Stimulated activated memory B cell treated with anti-CD40 and anti-IgM and Interleukin-4, amounts not matched to agents 10 μg/mL and 1 μg/mL and 100 μg/mL, for 72 hours (primary cell): ENCODE results near the gene OR11H7.
"Not testable (repeated sequence)": the region's sequence is repeated elsewhere in the genome, so short reads cannot be mapped to it uniquely, and the experiment has no call there.

Experiments used
- ATAC-seq: fragments of 150-1000 bp; cut with Tn5 transposase; 2 replicates; pipeline ENCODE4 v1.10.0; 2021
- H3K27ac Mint-ChIP-seq: one replicate; pipeline ENCODE4 v1.8.0; 2022; ENCODE audit warnings: mild to moderate bottlenecking, mixed read lengths
- H3K27me3 Mint-ChIP-seq: one replicate; pipeline ENCODE4 v1.8.0; 2022; ENCODE audit warnings: mixed read lengths
- H3K36me3 Mint-ChIP-seq: one replicate; pipeline ENCODE4 v1.8.0; 2022; ENCODE audit warnings: mixed read lengths
- H3K4me1 Mint-ChIP-seq: one replicate; pipeline ENCODE4 v1.8.0; 2022; ENCODE audit warnings: mixed read lengths
- H3K4me3 Mint-ChIP-seq: one replicate; pipeline ENCODE4 v1.8.0; 2022; ENCODE audit warnings: mild to moderate bottlenecking, moderate library complexity, mixed read lengths
- H3K9me3 Mint-ChIP-seq: one replicate; pipeline ENCODE4 v1.8.0; 2022; ENCODE audit warnings: mixed read lengths

OR11H7 gene

DNA sequence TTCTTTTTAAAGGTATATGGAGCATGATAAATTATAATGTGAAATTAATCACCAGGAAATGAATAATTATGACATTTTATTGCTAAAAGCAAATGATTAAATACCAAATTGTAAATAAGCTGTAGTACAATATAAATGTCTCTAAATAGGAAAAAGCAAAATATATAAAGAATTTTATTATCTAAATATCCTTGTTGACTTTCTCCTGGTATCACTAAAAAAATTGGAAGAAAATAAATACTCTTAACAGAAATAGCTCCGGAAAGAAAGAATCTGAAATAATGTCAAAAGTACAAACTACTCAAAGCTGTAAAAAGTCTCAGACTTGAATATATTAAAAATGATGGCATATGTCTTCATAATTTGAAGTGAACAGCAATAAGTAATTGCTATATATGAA lies at the start of gene OR11H7:
OR11H7 (plus strand) TSS at position 301 of the 400 bp plus-strand sequence.
- Mint-ChIP-seq H3K27ac (no peak within 1 kb of the TSS), H3K4me1 (no peaks in the 10 kb centered on the region), H3K4me3 (no peak within 1 kb of the TSS), H3K27me3 (peaks cover 10% of the 10 kb centered on the region), H3K9me3 (peaks cover 6% of the 10 kb centered on the region), H3K36me3 (no peaks in the 10 kb centered on the region)
- ATAC-seq: no peak

DNA sequence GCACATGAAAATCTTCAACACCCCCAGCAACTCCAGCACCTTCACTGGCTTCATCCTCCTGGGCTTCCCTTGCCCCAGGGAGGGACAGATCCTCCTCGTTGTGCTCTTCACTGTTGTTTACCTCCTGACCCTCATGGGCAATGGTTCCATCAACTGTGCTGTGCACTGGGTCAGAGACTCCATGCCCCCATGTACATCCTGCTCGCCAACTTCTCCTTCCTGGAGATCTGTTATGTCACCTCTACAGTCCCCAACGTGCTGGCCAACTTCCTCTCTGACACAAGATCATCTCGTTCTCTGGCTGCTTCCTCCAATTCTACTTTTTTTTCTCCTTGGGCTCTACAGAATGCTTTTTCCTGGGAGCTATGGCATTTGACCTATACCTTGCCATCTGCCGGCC lies 49.6 kb upstream of the OR11H7 start:
- no peak for ATAC-seq
- H3K4me1 Mint-ChIP-seq: peaks cover 6% of the 10 kb centered on the region
- H3K27ac Mint-ChIP-seq: no peak overlapping the region
- H3K9me3 Mint-ChIP-seq: no peaks in the 10 kb centered on the region
- peaks cover 7% of the 10 kb centered on the region for H3K27me3 Mint-ChIP-seq
- no peaks in the 10 kb centered on the region for H3K36me3 Mint-ChIP-seq
- H3K4me3 Mint-ChIP-seq: no peak overlapping the region

DNA sequence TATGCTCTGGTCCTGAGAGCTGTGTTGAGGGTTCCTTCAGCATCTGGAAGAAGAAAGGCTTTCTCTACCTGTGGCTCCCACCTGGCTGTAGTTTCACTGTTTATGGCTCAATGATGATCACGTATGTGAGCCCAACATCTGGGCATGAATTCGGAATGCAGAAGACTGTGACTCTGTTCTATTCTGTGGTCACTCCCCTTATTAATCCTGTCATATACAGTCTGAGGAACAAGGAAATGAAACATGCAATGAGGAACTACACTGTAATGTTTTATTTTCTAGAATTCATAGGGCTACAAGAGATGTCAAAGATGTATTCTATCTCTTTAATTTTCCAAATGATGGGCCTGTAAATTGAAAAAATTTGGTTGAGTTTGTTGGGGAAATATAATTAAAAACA lies 48.9 kb upstream of the OR11H7 start:
- Mint-ChIP-seq H3K36me3 (no peaks in the 10 kb centered on the region), H3K4me3 (no peak overlapping the region)

DNA sequence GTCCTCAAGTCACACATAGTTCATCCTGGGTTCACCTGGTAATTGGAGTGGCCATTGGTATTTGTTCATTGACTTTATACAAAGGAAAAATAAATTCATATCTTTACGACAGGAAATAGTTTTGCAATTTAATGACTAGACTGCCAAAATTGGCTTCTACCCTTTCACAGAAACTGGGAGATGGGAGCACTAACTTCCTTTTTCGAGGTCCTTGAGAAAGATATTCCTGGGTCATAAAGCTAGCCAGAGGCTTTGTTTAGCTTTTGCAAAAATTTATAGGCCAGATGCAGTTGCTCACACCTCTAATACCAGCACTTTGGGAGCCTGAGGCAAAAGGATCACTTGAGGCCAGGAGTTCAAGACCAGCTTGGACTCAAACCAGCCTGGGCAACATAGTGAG lies 48.3 kb upstream of the OR11H7 start:
- Mint-ChIP-seq H3K27ac (no peak overlapping the region), H3K4me1 (peaks cover 6% of the 10 kb centered on the region)

More for the DNA sequence above, 48.9 kb upstream of the OR11H7 start:
- Mint-ChIP-seq H3K27me3 (peaks cover 7% of the 10 kb centered on the region), H3K27ac (no peak overlapping the region), H3K9me3 (no peaks in the 10 kb centered on the region), H3K4me1 (peaks cover 6% of the 10 kb centered on the region)
- no peak for ATAC-seq

DNA sequence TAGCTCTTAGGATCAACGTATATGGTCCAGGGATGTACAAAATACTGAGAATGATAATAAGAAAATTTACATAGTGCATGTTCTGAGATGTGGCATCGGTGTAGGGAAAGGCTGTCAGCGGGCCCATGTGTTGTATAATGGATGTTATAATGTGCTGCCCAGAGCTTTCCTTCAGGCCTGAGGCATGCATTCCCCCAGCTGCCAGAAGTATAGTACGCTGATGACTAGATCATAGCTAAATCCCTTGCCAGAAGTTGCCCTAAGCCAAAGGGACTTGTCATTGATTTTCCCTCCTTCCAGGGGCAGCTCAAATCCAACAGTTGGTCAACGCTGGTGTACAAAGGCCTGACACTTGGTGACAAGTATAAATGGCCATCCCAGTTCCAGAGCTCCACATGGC lies 44.6 kb upstream of the OR11H7 start:
- Mint-ChIP-seq H3K27me3 (peaks cover 29% of the 10 kb centered on the region), H3K4me3 (no peak overlapping the region), H3K9me3 (no peaks in the 10 kb centered on the region), H3K4me1 (peaks cover 6% of the 10 kb centered on the region), H3K36me3 (no peaks in the 10 kb centered on the region), H3K27ac (no peak overlapping the region)
- ATAC-seq: no peak

More for the DNA sequence above, 48.3 kb upstream of the OR11H7 start:
- peaks cover 11% of the 10 kb centered on the region for H3K27me3 Mint-ChIP-seq
- no peak overlapping the region for H3K4me3 Mint-ChIP-seq
- no peak for ATAC-seq
- H3K36me3 Mint-ChIP-seq: no peaks in the 10 kb centered on the region
- no peaks in the 10 kb centered on the region for H3K9me3 Mint-ChIP-seq

DNA sequence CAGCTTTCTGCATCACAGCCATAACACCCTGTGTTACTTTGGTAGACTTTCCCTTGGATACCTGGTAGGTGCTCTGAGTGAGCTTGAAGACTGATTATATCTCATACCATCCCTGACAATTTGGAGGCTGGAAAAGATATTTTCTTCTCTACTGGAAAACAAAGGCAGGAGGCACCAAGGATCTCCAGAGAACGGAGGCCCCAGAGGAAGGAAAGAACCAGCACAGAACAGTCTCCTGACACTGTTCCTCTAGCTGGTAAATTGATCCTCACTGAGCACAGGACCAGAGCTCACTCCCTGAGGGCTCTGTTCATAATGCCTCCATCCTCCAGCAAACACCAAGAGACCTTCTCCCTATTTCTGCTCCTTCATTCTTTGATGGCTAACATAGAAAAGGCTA lies 38.2 kb upstream of the OR11H7 start, which contains the start of gene OR11G2:
OR11G2 (plus strand) TSS at position 301 of the 400 bp plus-strand sequence. CDS start 6,542 bp downstream, outside the sequence.
- no peaks in the 10 kb centered on the region for H3K9me3 Mint-ChIP-seq
- H3K4me1 Mint-ChIP-seq: no peaks in the 10 kb centered on the region
- no peak within 1 kb of the TSS for H3K4me3 Mint-ChIP-seq
- ATAC-seq: peak; percentile 27
- H3K27me3 Mint-ChIP-seq: peaks cover 31% of the 10 kb centered on the region
- H3K27ac Mint-ChIP-seq: no peak within 1 kb of the TSS
- H3K36me3 Mint-ChIP-seq: no peaks in the 10 kb centered on the region

DNA sequence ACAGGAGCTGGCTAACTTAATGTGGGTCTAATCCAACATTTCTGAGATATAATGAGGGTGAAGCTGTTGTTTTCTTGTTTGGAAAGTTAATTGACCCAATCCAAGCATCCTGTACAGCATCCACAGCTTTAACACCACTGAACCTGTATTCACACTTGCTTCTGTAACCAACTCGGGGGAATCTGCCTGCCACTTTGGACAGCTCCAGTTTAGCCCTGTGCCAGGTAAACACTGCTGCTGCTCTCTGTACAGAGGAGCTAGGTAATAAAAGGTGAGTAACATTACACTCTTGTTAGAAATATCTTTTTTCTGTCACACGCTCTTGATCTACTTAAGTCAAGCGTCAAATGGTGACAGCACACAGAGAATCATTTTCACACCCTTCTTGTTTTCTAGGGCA lies 37.4 kb upstream of the OR11H7 start:
- H3K36me3 Mint-ChIP-seq: no peaks in the 10 kb centered on the region
- H3K27me3 Mint-ChIP-seq: peaks cover 29% of the 10 kb centered on the region
- H3K4me3 Mint-ChIP-seq: no peak overlapping the region
- H3K27ac Mint-ChIP-seq: no peak overlapping the region
- H3K9me3 Mint-ChIP-seq: no peaks in the 10 kb centered on the region
- H3K4me1 Mint-ChIP-seq: no peaks in the 10 kb centered on the region
- ATAC-seq: no peak

DNA sequence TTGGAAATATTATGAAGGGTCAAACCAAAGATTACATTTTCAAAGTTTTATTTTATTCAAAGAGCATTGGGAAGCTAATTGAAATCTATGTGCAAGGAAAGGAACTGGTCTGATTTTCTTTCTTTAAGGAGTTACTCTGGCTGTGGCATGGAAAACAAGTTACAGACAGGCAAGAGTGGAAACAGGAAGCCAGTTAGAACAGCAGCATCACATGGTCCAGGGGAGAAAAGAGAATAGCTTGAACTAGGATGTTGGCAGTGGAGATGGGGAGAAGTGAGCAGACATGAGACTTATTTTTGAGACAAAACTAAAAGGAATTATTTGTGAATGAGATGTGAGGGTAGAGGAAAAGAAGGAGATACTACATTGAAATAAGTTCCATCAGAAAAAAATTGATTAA lies 34.7 kb upstream of the OR11H7 start:
- ATAC-seq: no peak
- peaks cover 30% of the 10 kb centered on the region for H3K27me3 Mint-ChIP-seq
- no peaks in the 10 kb centered on the region for H3K9me3 Mint-ChIP-seq
- H3K4me3 Mint-ChIP-seq: no peak overlapping the region
- H3K36me3 Mint-ChIP-seq: no peaks in the 10 kb centered on the region
- no peak overlapping the region for H3K27ac Mint-ChIP-seq
- H3K4me1 Mint-ChIP-seq: no peaks in the 10 kb centered on the region

DNA sequence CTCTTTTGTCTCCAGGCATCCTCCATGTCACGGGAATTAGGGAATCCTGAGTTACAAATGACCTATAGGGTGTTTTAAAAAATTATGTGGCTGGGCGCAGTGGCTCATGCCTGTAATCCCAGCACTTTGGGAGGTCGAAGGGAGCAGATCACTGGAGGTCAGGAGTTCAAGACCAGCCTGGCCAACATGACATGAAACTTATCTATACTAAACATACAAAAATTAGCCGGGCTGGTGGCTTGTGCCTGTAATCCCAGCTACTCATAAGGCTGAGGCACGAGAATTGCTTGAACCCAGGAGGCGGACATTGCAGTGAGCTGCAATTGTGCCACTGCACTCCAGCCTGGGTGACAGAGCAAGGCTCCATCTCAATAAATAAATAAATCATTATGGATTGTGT lies 33.6 kb upstream of the OR11H7 start:
- H3K27ac Mint-ChIP-seq, H3K4me1 Mint-ChIP-seq, H3K36me3 Mint-ChIP-seq, H3K4me3 Mint-ChIP-seq, ATAC-seq, H3K9me3 Mint-ChIP-seq: not testable (repeated sequence)
- peaks cover 30% of the 10 kb centered on the region for H3K27me3 Mint-ChIP-seq

DNA sequence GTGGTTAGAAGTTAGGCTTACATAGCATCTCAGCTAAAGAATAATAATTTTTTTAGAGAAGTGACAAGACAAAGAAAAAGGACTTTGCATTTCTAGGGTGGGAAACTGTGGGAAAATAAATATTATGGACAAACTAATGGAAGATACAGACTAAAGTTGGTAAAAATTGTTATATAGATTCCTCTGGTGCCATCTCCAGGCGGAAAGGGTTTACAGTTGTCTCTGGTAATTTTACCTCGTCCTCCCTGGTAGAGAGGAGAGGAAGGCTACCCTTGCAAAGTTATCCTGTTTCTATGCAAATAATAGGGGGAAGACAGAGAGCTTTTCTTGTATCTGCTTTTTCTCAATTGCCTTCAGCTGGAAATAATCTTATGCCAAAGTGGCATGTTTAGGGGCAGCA lies 32.9 kb upstream of the OR11H7 start:
- H3K27ac Mint-ChIP-seq: no peak overlapping the region
- H3K9me3 Mint-ChIP-seq: no peaks in the 10 kb centered on the region
- H3K36me3 Mint-ChIP-seq: no peaks in the 10 kb centered on the region
- peaks cover 30% of the 10 kb centered on the region for H3K27me3 Mint-ChIP-seq
- ATAC-seq: no peak
- no peak overlapping the region for H3K4me3 Mint-ChIP-seq
- no peaks in the 10 kb centered on the region for H3K4me1 Mint-ChIP-seq

DNA sequence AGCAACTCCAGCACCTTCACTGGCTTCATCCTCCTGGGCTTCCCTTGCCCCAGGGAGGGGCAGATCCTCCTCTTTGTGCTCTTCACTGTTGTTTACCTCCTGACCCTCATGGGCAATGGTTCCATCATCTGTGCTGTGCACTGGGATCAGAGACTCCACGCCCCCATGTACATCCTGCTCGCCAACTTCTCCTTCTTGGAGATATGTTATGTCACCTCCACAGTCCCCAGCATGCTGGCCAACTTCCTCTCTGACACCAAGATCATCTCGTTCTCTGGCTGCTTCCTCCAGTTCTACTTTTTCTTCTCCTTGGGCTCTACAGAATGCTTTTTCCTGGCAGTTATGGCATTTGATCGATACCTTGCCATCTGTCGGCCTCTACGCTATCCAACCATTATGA lies 31.3 kb upstream of the OR11H7 start:
- H3K4me3 Mint-ChIP-seq: no peak overlapping the region
- no peaks in the 10 kb centered on the region for H3K9me3 Mint-ChIP-seq
- no peak overlapping the region for H3K27ac Mint-ChIP-seq
- no peak for ATAC-seq
- no peaks in the 10 kb centered on the region for H3K36me3 Mint-ChIP-seq
- H3K4me1 Mint-ChIP-seq: no peaks in the 10 kb centered on the region
- H3K27me3 Mint-ChIP-seq: peaks cover 30% of the 10 kb centered on the region

DNA sequence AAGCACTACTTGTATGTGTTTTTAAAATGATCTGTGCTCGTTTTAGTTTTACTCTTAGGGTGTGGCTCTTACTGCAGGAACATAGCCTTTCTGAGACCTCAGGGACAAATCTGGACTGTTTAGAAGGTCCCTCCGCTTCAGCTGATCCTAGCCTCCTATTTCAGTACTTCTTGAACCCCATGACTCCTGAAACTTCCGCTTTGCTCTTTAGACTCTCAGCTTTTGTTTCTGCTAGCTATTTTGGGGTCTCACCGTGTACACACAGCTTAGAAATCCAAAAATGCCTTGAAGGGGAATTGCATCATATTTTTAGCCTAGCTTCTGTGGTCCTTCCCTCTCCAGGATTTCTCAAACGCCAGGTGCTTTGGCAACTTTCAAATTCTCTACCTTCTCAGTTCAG lies 29.8 kb upstream of the OR11H7 start:
- Mint-ChIP-seq H3K36me3 (no peaks in the 10 kb centered on the region), H3K4me3 (no peak overlapping the region), H3K27ac (no peak overlapping the region), H3K4me1 (no peaks in the 10 kb centered on the region), H3K9me3 (no peaks in the 10 kb centered on the region), H3K27me3 (peaks cover 35% of the 10 kb centered on the region)
- no peak for ATAC-seq

DNA sequence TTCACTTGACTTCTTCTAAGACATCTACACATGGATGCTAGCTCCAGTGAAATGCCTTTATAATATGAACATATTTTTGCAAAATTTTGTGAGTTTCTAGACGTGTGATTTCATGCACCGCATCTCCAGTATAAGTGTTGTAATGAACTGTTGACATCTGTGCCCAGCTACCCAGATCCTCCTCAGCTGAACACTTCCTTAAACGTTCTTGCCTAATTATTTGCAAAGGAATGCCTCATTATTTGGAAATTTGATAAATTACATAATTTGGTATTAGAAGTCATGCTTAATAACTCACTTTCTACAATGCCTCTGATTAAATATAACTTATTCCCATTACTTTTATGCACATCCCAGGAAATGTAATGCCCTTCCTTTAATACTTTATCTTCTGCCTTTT lies 24.1 kb upstream of the OR11H7 start:
- H3K27ac Mint-ChIP-seq: no peak overlapping the region
- H3K9me3 Mint-ChIP-seq: peaks cover 4% of the 10 kb centered on the region
- H3K4me3 Mint-ChIP-seq: no peak overlapping the region
- no peaks in the 10 kb centered on the region for H3K36me3 Mint-ChIP-seq
- ATAC-seq: no peak
- H3K27me3 Mint-ChIP-seq: peaks cover 19% of the 10 kb centered on the region
- H3K4me1 Mint-ChIP-seq: no peaks in the 10 kb centered on the region

DNA sequence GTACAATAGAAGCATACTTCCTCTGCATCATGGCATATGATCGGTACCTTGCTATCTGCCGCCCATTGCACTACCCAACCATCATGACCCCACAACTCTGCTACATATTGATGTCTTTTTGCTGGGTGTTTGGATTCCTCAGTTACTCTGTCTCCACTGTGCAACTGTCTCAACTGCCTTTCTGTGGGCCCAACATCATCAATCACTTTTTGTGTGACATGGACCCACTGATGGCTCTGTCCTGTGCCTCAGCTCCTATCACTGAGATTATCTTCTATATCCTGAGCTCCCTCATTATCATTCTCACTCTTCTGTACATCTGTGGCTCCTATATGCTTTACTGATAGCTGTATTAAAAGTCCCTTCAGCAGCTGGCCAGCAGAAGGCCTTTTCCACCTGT lies 19.2 kb upstream of the OR11H7 start:
- ATAC-seq: peak; percentile 34
- peaks cover 7% of the 10 kb centered on the region for H3K9me3 Mint-ChIP-seq
- no peaks in the 10 kb centered on the region for H3K4me1 Mint-ChIP-seq
- no peak overlapping the region for H3K4me3 Mint-ChIP-seq
- H3K27ac Mint-ChIP-seq: no peak overlapping the region
- H3K36me3 Mint-ChIP-seq: no peaks in the 10 kb centered on the region
- peaks cover 7% of the 10 kb centered on the region for H3K27me3 Mint-ChIP-seq

DNA sequence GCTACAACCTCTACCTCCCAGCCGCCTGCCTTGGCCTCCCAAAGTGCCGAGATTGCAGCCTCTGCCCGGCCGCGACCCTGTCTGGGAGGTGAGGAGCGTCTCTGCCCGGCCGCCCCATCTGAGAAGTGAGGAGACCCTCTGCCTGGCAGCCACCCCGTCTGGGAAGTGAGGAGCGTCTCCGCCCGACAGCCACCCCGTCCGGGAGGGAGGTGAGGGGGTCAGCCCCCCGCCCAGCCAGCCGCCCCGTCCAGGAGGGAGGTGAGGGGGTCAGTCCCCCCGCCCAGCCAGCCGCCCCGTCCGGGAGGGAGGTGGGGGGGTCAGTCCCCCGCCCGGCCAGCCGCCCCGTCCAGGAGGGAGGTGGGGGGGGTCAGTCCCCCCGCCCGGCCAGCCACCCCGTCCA lies 16.4 kb upstream of the OR11H7 start:
- not testable (repeated sequence) for H3K27ac Mint-ChIP-seq, H3K4me3 Mint-ChIP-seq, H3K27me3 Mint-ChIP-seq, H3K9me3 Mint-ChIP-seq, ATAC-seq, H3K36me3 Mint-ChIP-seq, H3K4me1 Mint-ChIP-seq

DNA sequence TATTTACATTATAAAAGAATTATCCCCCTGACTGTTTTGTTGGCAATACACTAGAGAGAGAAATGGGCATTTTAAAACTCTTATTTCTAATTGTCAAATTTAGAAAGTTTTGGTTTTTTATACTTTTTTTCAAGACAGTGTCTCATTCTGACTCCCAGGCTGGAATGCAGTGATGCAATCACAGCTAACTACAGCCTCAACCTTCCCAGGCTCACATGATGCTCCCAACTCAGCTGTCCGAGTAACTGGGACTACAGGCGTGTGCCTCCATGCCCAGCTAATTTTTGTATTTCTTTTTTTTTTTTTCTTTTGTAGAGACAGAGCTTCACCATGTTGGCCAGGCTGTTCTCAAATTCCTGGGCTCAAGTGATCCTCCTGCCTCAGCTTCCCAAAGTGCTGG lies 13.6 kb upstream of the OR11H7 start:
- no peak overlapping the region for H3K27ac Mint-ChIP-seq
- ATAC-seq: no peak
- H3K36me3 Mint-ChIP-seq: no peaks in the 10 kb centered on the region
- H3K4me1 Mint-ChIP-seq: no peaks in the 10 kb centered on the region
- no peak overlapping the region for H3K4me3 Mint-ChIP-seq
- peaks cover 3% of the 10 kb centered on the region for H3K9me3 Mint-ChIP-seq
- peaks cover 7% of the 10 kb centered on the region for H3K27me3 Mint-ChIP-seq

DNA sequence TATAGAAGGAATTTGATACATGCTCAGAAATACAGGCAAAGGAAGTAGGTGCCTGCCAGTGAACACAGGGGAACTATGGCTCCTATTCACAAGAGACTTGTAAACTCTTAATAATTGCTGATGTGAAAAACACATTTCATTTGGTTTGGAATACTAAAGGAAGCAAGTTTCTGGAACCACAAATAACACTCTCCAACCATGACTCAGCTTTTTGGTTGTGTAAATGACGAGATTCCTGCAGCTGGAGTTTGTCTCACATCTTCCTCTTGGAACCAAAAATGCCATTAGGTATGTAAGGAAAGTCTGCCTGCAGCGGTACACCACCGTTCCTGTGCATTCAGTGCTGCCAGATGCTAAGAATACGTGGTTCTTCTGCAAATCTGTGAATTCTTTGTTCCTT lies 9.7 kb upstream of the OR11H7 start:
- Mint-ChIP-seq H3K9me3 (no peaks in the 10 kb centered on the region), H3K27me3 (peaks cover 12% of the 10 kb centered on the region), H3K27ac (no peak overlapping the region), H3K36me3 (no peaks in the 10 kb centered on the region), H3K4me1 (no peaks in the 10 kb centered on the region), H3K4me3 (no peak overlapping the region)
- ATAC-seq: no peak
